T-helper 2 cell (primary cell): ENCODE data around the gene SUOX.
"Not testable (repeated sequence)": the region's sequence is repeated elsewhere in the genome, so short reads cannot be mapped to it uniquely, and the experiment has no call there.

Experiments
- DNase-seq, 5 experiments: peaks; one replicate each; pipeline versions ENCODE4 v3.0.0 to v3.0.0-alpha.2; 2012 to 2022

Gene SUOX

DNA sequence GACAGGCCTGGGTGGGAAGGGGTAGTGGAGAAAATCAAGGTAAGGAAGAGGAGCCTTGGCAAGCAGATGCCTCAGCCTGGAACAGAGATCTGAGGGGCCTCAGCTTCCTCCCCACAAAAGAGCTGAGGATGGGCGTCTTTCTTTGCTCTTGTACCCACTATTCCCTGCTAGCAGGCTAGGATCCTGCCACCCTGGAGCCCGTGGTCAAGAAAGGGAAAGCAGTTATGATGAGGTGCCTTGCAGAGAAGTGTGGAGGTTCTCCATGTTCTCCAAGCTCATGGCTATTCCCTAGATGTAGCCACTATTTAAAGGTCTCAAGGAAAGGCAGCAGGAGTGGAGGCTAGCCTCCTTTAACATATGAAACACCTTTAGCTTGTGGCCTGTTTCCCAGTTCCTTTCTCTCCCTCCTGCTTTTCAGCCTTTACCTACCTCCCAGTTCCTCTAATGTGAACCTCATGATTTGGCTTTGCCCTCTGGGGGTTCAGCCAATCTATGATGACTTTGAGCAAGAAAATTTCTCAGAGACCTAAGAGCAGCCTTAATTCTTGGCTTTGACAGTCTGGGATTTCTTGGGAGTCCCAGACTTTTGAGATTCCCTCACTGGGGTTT, 24.9 kb downstream of the SUOX start:
- no peak for DNase-seq

DNA sequence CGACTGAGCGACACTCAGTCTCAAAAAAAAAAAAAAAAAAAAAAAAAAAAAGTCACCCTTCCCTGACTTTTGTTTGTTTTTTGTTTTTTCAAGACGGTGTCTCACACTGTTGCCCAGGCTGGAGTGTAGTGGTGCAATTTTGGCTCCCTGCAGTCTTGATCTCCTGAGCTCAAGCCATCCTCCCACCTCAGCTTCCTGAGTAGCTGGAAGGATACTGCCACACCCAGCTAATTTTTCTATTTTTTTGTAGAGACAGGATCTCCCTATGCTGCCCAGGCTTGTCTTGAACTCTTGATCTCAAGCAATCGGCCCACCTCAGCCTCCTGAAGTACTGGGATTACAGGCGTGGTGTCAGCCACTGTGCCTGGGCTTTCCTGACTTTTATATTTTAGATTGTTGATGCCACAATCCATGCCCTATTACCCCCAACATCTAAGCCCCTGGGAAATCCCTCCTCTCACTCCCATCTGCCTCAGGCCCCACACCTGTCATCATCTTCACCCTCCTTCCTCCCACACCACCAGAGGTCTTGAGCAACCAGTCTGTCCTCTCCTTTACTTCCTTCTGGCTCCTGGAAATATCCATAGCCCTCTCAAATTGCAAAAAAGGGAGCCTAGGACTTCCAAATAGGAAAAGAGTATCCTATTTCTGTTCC, 31.6 kb downstream of the SUOX start:
- DNase-seq = no peak

GRCh38 chr12:56029166-56029519, 32.1 kb downstream of the SUOX start:
- no peak for DNase-seq

DNA sequence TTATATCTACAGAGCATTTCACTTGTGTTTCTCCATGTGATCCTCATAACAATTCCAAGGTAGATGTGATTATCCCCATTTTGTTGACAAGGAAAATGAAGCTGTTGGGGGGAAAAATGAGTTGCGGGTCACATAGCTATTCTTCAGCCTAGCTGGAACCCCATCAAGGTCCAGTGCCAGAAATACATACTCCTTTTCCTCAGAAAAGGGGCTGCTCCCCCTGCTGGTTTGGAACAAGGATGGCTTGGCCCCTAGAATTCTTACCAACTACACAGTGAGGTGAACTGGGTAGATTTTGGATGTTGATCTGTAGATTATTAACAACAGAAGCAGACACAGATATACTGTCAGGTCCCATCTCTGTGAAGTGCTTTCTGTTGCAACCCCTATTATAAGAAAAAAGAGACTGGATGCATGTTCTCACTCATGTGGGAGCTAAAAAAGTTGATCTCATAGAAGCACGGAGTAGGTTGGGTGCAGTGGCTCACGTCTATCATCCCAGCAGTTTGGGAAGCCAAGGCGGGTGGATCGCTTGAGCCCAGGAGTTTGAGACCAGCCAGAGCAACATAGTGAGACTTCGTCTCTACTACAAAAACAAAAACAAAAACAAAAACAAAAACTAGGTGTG, 32.7 kb downstream of the SUOX start:
- peak in 2 of 5 experiments; percentile 28 to 60 for DNase-seq

GRCh38 chr12:56031987-56032386, 34.9 kb downstream of the SUOX start:
- peak in 1 of 5 experiments; percentile 48 for DNase-seq

DNA sequence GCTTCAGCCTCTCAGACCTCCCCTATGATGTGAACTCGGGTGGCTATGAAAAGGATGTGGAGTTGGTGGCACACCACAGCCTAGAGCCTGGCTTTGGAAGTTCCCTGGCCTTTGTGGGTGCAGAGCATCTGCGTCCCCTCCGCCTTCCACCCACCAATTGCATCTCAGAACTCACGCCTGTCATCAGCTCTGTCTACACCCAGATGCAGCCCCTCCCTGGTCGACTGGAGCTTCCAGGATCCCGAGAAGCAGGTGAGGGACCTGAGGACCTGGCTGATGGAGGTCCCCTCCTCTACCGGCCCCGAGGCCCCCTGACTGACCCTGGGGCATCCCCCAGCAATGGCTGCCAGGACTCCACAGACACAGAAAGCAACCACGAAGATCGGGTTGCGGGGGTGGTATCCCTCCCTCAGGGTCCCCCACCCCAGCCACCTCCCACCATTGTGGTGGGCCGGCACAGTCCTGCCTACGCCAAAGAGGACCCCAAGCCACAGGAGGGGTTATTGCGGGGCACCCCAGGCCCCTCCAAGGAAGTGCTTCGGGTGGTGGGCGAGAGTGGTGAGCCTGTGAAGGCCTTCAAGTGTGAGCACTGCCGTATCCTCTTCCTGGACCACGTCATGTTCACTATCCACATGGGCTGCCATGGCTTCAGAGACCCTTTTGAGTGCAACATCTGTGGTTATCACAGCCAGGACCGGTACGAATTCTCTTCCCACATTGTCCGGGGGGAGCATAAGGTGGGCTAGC, 37.7 kb downstream of the SUOX start:
- peak in 3 of 5 experiments; percentile 21 to 66 (median 29) for DNase-seq

DNA sequence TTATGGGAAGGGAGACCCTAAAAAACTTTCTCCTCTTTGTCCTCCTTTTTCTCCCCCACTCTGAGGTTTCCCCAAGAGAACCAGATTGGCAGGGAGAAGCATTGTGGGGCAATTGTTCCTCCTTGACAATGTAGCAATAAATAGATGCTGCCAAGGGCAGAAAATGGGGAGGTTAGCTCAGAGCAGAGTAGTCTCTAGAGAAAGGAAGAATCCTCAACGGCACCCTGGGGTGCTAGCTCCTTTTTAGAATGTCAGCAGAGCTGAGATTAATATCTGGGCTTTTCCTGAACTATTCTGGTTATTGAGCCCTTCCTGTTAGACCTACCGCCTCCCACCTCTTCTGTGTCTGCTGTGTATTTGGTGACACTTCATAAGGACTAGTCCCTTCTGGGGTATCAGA, 40.1 kb downstream of the SUOX start:
- DNase-seq = no peak

- DNase-seq = peak in 1 of 5 experiments; percentile 62
Measured at GRCh38 chr12:56038022-56038655, 41.1 kb downstream of the SUOX start.

DNA sequence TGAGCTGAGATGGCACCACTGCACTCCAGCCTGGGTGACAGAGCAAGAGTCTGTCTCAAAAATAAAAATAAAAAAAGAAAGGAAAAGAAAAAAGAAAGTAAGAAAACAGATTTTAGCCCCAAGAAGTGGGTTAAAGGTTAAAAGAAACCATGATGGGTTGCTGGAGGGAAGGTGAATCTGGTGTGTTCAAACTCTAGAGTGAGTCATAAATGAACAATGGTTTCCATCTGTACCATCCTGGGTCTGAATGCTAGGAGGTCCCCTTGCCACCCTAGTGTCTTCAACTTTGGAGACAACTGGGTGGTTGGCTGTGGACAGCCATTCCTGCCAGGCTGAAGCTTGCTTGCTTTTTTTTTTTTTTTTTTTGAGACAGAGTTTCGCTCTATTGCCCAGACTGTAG, 43.1 kb downstream of the SUOX start:
- DNase-seq = peak in 1 of 5 experiments; percentile 73

- no peak for DNase-seq
Measured at GRCh38 chr12:56040963-56041551, 44.0 kb downstream of the SUOX start.

DNA sequence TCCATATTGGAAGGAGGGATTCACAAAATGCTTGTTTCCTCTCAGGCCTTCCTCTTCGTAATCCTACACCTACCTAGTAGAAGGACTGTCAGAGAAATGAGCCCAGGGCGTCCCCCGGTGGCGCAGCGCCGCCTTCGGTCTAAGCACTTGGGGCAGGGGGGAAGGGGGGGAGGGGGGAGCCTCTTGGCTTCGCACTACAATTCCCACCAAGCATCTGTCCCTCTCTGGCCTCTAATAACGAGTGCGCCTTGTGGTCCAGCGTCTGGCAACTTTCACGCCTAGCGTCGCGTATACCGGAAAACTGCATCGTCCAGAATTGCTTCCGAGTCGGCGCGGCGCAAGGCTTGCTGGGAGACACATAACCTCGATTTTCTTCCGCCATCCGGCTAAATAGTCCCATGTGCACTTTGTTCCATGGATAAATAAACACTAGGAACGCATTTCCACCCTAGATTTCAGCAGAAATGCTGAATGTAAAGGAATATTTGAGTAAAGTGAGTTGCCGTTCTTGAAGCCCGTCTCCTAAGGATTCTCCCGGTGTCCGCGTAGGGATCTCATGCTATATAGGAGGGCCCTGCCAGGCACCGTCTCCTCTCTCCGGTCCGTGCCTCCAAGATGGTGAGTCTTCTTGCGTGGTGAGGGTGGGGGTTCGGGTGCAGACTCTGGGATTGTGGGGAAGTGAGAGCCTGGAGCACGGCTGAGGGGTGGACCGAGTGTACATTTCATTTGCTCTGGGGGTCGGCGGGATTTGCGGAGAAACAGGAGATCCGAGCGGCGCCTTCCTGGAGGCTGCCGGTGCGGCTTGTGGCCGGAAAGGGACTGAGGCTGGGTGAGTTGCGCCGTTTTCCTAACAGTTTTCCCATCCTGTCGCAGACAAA, 44.7 kb downstream of the SUOX start, which contains the start of gene RPS26:
RPS26 (plus strand) TSS at position 367 of the 878 bp plus-strand sequence; CDS start at position 616, 249 bp downstream.
- peak; percentile 73 to 100 (median 90) for DNase-seq

GRCh38 chr12:56042430-56042813, 45.3 kb downstream of the SUOX start:
- DNase-seq = not testable (repeated sequence)

GRCh38 chr12:56042843-56043242, 45.8 kb downstream of the SUOX start:
- DNase-seq = no peak

GRCh38 chr12:56046027-56046780, 49.1 kb downstream of the SUOX start:
- DNase-seq = no peak

GRCh38 chr12:56053407-56053893, 56.4 kb downstream of the SUOX start:
- no peak for DNase-seq
